GM12865 (cell line): ENCODE measurements around the gene CTBP1.
A peak's percentile ranks its signal among the peaks of the same experiment; 100 is the strongest.
"Not testable (repeated sequence)": the region's sequence is repeated elsewhere in the genome, so short reads cannot be mapped to it uniquely, and the experiment has no call there.

ENCODE experiments used
- DNase-seq: peaks from one replicate; pipeline ENCODE4 v3.0.0; 2010; ENCODE audit warnings: low read depth
- H3K4me3 ChIP-seq: 2 replicates; pipeline ENCODE4 v1.5.1; 2011; ENCODE audit warnings: mild to moderate bottlenecking, low read depth, low read length, control low read depth
- CTCF ChIP-seq: IDR thresholded peaks from 2 replicates; pipeline ENCODE4 v1.5.1; 2011; ENCODE audit warnings: low read length, control low read depth, low read depth, inconsistent platforms; ENCODE audit not compliant: insufficient read depth; ENCODE audit errors: missing control alignments

The CTBP1 gene

GRCh38 chr4:1294891-1295290 is 46.0 kb upstream of the CTBP1 start:
- DNase-seq, result no peak
- no peak for TF ChIP-seq CTCF
- H3K4me3 ChIP-seq, result no peak overlapping the region

GRCh38 chr4:1294424-1294823 is 45.5 kb upstream of the CTBP1 start:
- DNase-seq, result no peak
- H3K4me3 ChIP-seq, result no peak overlapping the region
- TF ChIP-seq CTCF, result no peak

GRCh38 chr4:1293991-1294390 is 45.1 kb upstream of the CTBP1 start:
- no peak overlapping the region for H3K4me3 ChIP-seq
- no peak for DNase-seq
- no peak for TF ChIP-seq CTCF

- peak; percentile 45 for DNase-seq
- no peak overlapping the region for H3K4me3 ChIP-seq
- TF ChIP-seq CTCF, result no peak
Measured at GRCh38 chr4:1293531-1293941, 44.6 kb upstream of the CTBP1 start.

- not testable (repeated sequence) for H3K4me3 ChIP-seq, DNase-seq
Measured at GRCh38 chr4:1292703-1293011, 43.7 kb upstream of the CTBP1 start.

GRCh38 chr4:1291996-1292702 is 43.2 kb upstream of the CTBP1 start:
- TF ChIP-seq CTCF, result no peak
- no peak for DNase-seq
- no peak overlapping the region for H3K4me3 ChIP-seq

- H3K4me3 ChIP-seq, result peak overlapping the region; percentile 78
- TF ChIP-seq CTCF, result no peak
- DNase-seq, result no peak
Measured at GRCh38 chr4:1291091-1291490, 42.2 kb upstream of the CTBP1 start.
